Jurkat, Clone E6-1 (cell line): ENCODE results near the gene CDK8.

ENCODE experiments used
- DNase-seq: peaks from one replicate; pipeline ENCODE4 v3.0.0-alpha.2; 2011; ENCODE audit warnings: low read depth, low spot score
- H3K4me3 ChIP-seq: 2 replicates; pipeline ENCODE4 v1.5.1; 2011; ENCODE audit warnings: mild to moderate bottlenecking, low read length, control low read depth, moderate library complexity

Gene CDK8

DNA sequence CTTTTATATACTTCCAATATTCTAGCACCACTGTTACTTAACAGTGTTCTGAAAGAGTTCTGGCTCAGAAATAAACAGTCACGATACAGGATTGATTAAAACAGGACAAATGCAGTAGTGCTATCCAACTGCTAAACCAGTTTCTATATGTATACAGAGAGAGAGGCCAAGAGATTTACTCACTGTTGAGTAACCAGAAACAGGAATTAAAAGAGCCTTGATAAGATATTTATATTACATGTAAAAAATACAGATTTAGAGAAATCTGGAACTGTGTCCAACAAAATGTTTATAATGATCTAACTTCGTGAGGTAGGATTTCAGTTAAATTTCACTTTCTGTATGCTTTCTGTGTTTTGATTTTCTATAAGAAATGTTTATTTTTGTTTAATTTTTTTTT, 116.6 kb downstream of the CDK8 start:
- no peak for DNase-seq

DNA sequence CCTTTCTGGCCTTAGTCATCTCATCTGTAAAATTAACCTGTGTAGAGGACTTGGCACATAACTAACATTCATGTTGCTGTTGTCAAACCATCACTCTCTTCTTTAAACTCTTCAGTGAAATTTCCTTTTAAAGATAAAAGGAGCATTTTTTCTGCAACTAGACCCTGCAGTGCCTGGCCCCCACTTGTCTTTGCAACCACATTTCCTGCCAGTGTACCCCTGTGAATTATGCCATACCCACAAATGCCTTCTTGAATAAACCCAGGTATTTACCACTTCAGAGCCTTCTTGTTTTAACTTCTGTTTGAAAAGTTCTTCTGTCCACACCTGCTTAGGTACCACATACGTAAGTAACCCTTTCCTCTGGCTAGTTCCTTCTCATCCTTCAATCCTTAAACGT, 118.8 kb downstream of the CDK8 start:
- no peak overlapping the region for H3K4me3 ChIP-seq
- peak; percentile 82 for DNase-seq

More for the DNA sequence above, 116.6 kb downstream of the CDK8 start:
- H3K4me3 ChIP-seq: no peak overlapping the region

DNA sequence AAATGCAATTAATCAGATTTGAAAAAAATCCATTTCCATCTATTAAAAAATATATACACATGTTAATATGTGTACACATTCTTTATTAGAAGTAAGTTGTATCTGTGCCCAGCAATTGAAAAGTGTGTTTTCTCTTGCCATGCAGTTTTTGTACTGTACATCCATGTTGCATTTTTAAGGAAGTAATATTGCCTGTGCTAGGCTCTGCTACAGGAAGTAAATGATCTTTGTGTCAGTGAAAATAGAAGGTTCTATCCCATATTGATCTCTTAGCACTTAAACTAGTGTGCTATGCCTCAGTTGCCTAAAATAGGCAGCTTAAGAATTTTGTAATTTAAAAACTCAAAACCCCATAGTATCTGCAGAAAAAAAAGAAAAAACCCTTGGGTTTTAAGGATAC, 122.5 kb downstream of the CDK8 start:
- no peak for DNase-seq
- no peak overlapping the region for H3K4me3 ChIP-seq

DNA sequence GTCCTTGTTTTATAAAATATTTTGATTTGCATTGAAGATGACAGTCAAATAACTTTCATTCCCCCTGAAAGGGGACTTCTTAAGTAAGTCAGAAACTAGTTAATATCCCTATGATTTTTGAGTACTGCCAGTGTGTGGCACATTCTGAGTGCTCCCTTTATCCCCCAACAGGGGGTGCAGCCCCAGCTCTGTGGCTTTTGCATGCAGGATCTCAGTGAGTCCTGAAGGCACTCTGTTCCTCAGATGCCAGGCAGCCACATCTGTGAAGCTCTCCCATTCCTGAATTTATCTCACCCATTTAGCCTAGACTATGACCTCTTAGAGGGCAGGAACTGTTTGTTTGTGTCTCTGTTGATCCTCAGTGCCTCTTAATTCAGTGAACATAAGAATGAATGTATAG, 123.1 kb downstream of the CDK8 start:
- no peak overlapping the region for H3K4me3 ChIP-seq
- DNase-seq: peak; percentile 37

GRCh38 chr13:26378116-26378515, 124.2 kb downstream of the CDK8 start:
- H3K4me3 ChIP-seq: no peak overlapping the region
- no peak for DNase-seq

DNA sequence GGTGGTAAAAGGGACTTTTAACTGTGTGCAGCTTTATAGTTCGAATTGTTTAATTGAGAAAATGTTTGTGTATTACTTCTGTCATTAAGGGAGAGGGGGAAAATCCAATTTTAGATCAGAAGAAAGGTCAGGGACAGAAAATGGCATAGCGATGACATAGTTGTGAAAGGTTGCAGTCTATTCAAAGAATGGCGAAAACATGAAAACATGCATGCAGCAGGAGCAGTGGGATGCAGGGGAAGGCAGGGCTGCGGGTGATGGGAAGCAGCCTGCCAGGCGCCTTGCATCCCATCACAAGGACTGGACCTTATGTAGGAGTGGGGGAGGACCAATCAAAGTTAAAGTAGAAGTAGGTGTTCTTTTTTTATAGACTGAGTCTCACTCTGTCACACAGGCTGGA, 125.9 kb downstream of the CDK8 start:
- DNase-seq: no peak
- no peak overlapping the region for H3K4me3 ChIP-seq

- H3K4me3 ChIP-seq: no peak overlapping the region
- no peak for DNase-seq
These were observed 127.0 kb downstream of the CDK8 start for GRCh38 chr13:26380930-26381329.

DNA sequence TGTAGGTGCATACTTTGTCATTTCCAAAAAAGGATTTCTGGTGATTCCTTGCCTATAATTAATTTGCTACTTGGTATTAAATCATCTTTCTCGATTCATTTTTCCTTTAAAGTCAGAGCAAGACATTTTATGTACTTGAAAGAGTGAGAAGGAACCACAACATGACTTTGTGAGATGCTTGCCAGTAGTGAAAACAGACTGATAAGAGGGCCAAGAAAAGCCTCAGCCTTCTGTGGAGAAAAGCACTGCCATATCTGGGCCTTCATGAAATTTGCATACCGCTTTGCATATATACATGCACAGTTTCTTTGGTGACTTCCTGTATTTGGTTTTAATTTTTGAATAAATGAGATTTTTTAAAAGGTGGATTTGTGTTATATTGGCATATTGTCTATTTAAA, 128.4 kb downstream of the CDK8 start:
- DNase-seq: no peak
- H3K4me3 ChIP-seq: no peak overlapping the region

DNA sequence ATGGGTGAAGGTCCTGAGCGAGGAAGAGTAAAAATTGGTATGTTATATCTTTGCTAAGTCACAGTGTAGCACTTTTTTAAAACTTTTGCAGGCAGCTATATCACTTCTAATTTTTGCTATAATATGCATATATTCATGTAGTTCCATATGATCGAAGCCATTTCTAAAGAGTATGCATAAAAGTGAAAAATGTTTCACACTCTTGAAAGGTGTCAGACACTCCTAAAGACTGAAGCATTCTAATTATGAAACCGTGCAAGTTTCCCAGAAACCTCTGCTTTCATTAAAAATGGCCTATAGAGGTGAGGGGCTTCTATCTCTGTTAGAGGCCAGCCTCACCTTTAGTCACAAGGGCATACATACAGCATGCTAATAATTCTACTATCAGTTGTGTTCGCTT, 128.9 kb downstream of the CDK8 start:
- no peak for DNase-seq
- no peak overlapping the region for H3K4me3 ChIP-seq

- H3K4me3 ChIP-seq: no peak overlapping the region
- no peak for DNase-seq
These were observed 130.7 kb downstream of the CDK8 start for GRCh38 chr13:26384587-26384986.

- DNase-seq: no peak
- H3K4me3 ChIP-seq: no peak overlapping the region
These were observed 132.1 kb downstream of the CDK8 start for GRCh38 chr13:26386026-26386425.

DNA sequence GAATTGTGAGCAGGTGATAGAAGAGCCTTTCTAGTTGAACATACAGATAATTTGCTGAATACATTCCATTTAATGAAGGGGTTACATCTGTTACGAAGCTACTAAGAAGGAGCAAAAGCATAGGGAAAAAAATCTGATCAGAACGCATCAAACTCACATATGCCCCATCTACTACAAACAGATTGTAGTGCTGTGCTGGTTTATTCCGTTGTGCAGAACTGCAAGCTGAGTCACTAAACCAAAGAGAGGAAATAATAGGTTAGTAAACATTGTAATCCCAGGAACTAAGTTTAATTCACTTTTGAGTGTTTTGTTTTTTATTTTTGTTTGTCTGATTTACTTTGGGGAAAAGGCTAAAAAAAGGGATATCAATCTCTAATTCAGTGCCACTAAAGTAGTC, 136.3 kb downstream of the CDK8 start:
- no peak overlapping the region for H3K4me3 ChIP-seq
- no peak for DNase-seq

- DNase-seq: no peak
These were observed 146.6 kb downstream of the CDK8 start for GRCh38 chr13:26400545-26400944.

DNA sequence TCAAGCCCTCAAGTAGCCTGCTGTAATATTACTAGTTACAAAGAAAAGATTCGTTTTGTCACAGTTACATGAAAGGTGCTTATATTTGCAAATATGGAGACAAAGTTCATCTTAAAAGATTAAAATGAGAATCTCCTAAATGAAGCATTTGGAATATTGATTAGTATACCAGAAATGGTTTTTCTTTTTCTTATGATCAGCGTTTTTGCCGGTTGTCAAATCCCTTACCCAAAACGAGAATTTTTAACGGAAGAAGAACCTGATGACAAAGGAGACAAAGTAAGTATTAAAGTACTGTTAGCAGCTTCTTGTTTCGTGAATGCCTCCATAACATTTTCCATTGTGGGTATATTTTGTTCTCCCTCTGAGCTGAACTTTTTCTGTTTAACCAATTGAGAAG, 147.1 kb downstream of the CDK8 start:
- no peak for DNase-seq
- H3K4me3 ChIP-seq: no peak overlapping the region

More at GRCh38 chr13:26400545-26400944, 146.6 kb downstream of the CDK8 start:
- no peak overlapping the region for H3K4me3 ChIP-seq

DNA sequence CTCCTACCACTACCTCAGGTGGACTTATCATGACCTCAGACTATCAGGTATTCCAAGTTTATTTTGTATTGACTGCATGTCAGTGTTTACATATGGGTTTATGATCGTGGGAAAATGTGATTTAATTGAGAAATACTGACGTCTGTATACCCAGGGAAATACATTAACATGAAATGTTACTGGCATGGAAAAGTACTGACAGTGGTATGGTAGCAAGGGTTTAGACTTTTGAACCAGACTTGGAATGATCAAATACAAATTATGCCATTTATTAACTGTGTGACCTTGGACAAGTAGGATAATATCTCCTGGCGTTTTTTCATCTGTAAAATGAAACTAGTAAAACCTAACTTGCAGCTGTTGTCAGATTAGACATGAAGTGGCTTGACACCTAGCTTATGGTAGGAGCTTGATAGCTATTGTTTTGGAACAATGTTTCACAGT, 147.7 kb downstream of the CDK8 start:
- no peak for DNase-seq
- no peak overlapping the region for H3K4me3 ChIP-seq

- H3K4me3 ChIP-seq: no peak overlapping the region
- DNase-seq: no peak
These were observed 152.9 kb downstream of the CDK8 start for GRCh38 chr13:26406791-26407190.

DNA sequence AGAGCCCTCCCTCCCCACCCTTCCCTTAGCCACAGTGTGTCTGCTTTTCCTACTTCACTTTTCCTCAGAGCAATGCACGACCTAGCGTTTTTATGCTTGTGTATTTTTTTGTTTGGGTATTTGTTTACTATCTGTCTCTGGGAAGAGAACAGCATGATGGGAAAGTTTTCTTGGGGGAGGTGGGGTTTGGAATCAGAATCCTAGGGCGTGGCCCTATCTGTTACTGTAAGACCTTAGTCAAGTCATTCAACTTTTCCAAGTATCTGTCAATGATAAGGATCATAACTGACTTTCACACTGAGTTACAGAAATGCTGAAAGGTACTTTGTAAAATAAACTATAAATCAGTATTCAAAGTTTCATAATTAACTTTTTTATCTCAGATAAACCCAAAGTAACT, 157.3 kb downstream of the CDK8 start:
- no peak for DNase-seq
- H3K4me3 ChIP-seq: no peak overlapping the region

DNA sequence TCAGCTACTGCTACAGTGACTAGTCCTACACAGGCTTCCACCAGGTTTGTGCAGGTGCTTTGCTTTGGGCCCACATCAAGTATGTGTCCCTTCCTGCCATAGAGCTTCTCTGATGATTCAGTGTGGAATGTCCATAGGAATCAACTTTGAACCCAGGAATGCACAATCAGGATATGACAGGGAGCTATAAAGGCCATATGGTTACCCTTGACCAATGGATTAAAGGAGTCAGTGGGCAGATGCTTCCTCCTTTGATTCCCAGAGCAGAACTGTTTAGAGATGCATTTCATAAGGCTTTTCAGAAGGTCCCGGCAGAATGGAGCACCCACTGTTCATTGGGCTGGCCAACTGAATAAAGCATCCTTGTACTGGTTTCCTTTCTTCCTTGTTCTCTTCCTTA, 158.3 kb downstream of the CDK8 start:
- DNase-seq: no peak
- no peak overlapping the region for H3K4me3 ChIP-seq

DNA sequence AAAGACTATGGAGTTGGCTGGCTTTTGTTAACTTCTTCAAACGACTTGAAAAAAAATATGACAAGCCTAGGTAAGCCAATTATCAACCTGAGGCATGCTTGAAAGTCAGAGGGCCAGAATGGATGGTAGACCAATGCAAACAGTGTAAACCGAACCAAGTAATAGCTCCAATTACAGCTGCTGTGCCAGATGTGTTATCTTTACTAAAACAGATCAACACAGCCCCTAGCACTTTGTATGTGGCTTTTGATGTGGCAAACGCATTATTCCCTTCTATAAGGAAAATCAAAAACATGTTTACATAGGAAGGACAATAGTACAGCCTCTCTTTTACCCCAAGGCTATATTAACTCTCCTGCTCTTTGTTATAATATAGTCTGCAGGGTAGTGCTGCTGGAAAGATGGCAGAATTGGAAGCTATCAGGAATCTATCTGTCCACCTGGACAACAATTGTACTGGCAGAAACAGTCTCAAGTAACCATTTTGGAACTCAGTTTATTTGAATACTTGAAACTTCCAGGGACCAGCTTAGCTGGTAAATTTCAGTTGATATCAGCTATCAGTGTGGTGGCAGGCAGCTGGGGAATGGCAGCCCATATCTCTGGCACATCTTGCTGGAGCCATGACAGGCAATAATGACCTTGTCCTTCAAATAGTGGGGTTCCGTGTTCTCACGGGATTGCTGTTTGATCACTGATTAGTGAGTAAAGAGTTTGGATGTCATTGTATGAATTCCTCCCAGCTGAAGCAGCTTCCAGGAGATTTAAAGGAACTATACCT, 159.2 kb downstream of the CDK8 start:
- peak; percentile 37 for DNase-seq
- no peak overlapping the region for H3K4me3 ChIP-seq

DNA sequence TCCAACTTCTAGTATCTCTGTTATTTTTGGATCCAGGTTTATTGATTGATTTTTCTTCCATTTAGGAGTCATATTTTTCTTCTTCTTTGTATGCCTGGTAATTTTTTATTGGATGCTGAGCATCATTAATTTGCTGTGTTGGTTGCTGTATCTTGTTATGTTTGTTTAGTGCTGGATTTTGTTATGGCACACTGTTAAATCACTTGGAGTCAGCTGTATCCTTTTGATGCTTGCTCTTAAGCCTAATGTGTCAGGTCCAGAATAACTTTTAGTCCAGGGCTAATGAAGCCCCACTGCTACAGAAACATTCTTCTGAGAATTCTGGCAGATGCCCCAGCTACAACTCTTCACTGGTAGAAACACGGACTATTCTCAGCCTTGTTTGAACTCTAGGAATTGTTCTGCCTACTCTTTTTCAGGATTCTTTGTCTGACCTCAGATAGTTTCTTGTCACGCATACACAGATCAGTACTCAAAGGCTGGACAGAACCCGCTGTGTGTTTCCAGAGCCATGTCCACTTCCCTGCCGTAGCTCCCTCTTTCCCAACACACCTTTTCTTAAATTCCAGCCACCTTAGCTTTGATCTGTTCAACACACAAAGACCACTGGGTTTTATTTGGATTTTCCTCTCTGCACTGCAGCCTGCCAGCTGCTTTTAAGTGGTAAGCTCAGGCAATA, 166.5 kb downstream of the CDK8 start:
- DNase-seq: no peak
- H3K4me3 ChIP-seq: no peak overlapping the region

GRCh38 chr13:26422036-26422435, 168.1 kb downstream of the CDK8 start:
- no peak for DNase-seq
- no peak overlapping the region for H3K4me3 ChIP-seq
